ENCODE data around the gene NAA16. TPM values are rescaled to one million over a fixed set of nuclear protein-coding genes. Genes with fewer than 3 reads are reported as not detected.

The NAA16 gene
- total RNA-seq, 4 donors from 2014 or later = 13.8 to 22.0 (median 14.9) TPM

DNA sequence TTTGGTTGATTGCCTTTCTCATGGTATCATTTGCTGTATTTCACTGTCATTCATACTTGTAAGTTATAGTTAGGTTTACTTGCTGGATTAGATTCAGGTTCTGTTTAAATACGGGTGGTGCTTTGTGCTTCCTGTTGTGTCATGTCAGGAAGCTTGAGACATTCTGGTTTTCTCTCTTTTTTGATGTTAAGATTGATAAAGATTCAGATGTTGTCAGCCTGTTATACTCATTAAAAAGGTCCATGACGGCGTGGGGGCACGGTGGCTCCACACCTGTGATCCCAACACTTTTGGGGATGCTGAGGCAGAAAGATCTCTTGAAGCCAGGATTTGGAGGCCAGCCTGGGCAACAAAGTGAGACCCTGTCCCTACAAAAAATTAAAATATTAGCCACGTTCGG, 45.7 kb downstream of the NAA16 start:
- Histone ChIP-seq H3K4me3 (no peak overlapping the region), H3K4me1 (no peaks in the 10 kb centered on the region), H3K27me3 (no peaks in the 10 kb centered on the region), H3K27ac (replicated peaks in 1 of 4) (no peak overlapping the region), H3K9me3 (no peaks in the 10 kb centered on the region), H3K36me3 (peaks cover 1 to 62% (median 25%) of the 10 kb centered on the region in 4 donors)
- no peak for TF ChIP-seq POLR2A (IDR thresholded peaks at IDR 0.05; ENCODE audit: low read depth)
- TF ChIP-seq EP300 (IDR thresholded peaks at IDR 0.05) = no peak
- TF ChIP-seq, protein P1, sequence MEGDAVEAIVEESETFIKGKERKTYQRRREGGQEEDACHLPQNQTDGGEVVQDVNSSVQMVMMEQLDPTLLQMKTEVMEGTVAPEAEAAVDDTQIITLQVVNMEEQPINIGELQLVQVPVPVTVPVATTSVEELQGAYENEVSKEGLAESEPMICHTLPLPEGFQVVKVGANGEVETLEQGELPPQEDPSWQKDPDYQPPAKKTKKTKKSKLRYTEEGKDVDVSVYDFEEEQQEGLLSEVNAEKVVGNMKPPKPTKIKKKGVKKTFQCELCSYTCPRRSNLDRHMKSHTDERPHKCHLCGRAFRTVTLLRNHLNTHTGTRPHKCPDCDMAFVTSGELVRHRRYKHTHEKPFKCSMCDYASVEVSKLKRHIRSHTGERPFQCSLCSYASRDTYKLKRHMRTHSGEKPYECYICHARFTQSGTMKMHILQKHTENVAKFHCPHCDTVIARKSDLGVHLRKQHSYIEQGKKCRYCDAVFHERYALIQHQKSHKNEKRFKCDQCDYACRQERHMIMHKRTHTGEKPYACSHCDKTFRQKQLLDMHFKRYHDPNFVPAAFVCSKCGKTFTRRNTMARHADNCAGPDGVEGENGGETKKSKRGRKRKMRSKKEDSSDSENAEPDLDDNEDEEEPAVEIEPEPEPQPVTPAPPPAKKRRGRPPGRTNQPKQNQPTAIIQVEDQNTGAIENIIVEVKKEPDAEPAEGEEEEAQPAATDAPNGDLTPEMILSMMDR (IDR thresholded peaks at IDR 0.05) = no peak
- TF ChIP-seq POLR2AphosphoS5 (IDR thresholded peaks at IDR 0.05) = no peak
- 85% methylated on average over 6 of the region's 6 CpGs for WGBS
- DNase-seq (ENCODE audit: extremely low spot score) = no peak
- intact Hi-C loops (cut with DNase I) = loop anchor here (10.0 kb wide), 1 partner anchor 748 kb away; no protein-coding TSS in a partner anchor

DNA sequence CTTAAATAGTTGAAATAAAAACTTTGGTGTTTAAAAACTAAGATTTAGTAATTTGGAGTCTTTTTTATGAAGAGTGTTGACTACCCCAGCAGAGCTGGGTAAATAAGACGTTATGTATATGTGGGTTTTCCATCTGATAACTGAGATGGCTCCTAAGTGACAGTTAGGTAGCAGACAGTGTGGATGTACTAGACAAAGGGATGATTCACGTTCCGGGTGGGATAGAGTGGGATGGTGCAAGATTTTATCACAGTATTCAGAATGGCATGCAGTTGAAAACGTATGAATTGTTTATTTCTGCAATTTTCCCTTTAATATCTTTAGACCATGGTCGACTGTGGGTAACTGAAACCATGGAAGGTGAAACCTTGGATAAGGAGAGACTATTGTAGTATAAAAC, 50.4 kb downstream of the NAA16 start:
- intact Hi-C loops (cut with DNase I) = no loop called here
- H3K36me3 ChIP-seq = peaks cover 14 to 85% (median 50%) of the 10 kb centered on the region in 4 donors
- 57% methylated on average over 5 of the region's 5 CpGs for WGBS
- no peaks in the 10 kb centered on the region for H3K9me3 ChIP-seq
- no peaks in the 10 kb centered on the region for H3K27me3 ChIP-seq
- no peak for DNase-seq (ENCODE audit: extremely low spot score)
- H3K4me3 ChIP-seq = no peak overlapping the region
- TF ChIP-seq POLR2AphosphoS5 (IDR thresholded peaks at IDR 0.05) (no peak), EP300 (IDR thresholded peaks at IDR 0.05) (no peak), POLR2A (IDR thresholded peaks at IDR 0.05; ENCODE audit: low read depth) (no peak)
- TF ChIP-seq, protein P1 (IDR thresholded peaks at IDR 0.05) = no peak
- H3K27ac ChIP-seq (replicated peaks in 1 of 4) = no peak overlapping the region
- H3K4me1 ChIP-seq = no peaks in the 10 kb centered on the region

DNA sequence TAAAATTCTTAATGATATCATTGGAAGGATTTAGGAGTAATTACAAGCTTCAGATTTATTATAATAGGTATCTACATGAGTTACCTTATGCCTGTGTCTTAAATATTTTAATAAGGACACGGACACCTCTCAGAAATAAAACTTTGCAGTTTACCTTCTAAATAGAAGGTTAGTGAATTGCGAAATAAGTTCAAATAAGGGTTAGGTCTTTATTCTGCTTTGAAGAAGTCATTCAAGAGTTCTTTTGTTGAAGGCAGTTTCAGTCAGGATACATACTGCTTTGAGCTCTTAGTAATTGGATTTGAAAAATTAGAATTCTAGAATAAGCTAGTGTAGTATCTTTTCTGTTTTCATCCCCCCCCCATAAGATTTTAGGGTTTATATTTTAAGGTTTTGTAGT, 53.0 kb downstream of the NAA16 start:
- no peaks in the 10 kb centered on the region for H3K4me1 ChIP-seq
- no peak overlapping the region for H3K4me3 ChIP-seq
- TF ChIP-seq EP300 (IDR thresholded peaks at IDR 0.05) (no peak), POLR2AphosphoS5 (IDR thresholded peaks at IDR 0.05) (no peak), POLR2A (IDR thresholded peaks at IDR 0.05; ENCODE audit: low read depth) (no peak)
- TF ChIP-seq, protein P1 (IDR thresholded peaks at IDR 0.05) = no peak
- no peaks in the 10 kb centered on the region for H3K27me3 ChIP-seq
- no peak for DNase-seq (ENCODE audit: extremely low spot score)
- intact Hi-C loops (cut with DNase I) = no loop called here
- H3K9me3 ChIP-seq = no peaks in the 10 kb centered on the region
- 94% methylated on average over 2 of the region's 2 CpGs for WGBS
- H3K27ac ChIP-seq (replicated peaks in 1 of 4) = no peak overlapping the region
- H3K36me3 ChIP-seq = peaks cover 14 to 89% (median 51%) of the 10 kb centered on the region in 4 donors

DNA sequence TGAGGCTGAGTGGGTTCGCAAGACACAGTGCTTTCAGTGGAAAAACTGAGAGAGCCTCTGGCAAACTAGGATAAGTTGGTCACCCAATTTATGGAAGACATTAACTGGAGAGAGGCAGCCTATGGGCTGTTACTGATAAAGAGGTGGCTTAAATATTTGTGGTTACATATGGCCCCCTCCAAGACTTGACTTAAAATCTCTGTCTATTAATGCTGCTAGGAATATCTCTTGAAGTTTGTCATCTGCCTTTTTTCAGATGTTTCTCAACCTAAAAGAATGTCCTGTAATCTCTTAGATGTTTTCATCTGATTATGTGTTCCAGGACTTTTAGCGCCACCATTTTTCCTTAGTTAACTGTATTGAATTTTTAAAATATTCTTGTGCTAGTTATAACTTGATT, 54.6 kb downstream of the NAA16 start:
- TF ChIP-seq POLR2AphosphoS5 (IDR thresholded peaks at IDR 0.05) (no peak), POLR2A (IDR thresholded peaks at IDR 0.05; ENCODE audit: low read depth) (no peak), EP300 (IDR thresholded peaks at IDR 0.05) (no peak)
- TF ChIP-seq, protein P1 (IDR thresholded peaks at IDR 0.05) = no peak
- Histone ChIP-seq H3K9me3 (no peaks in the 10 kb centered on the region), H3K4me1 (no peaks in the 10 kb centered on the region), H3K27me3 (no peaks in the 10 kb centered on the region), H3K4me3 (no peak overlapping the region), H3K36me3 (peaks cover 18 to 87% (median 57%) of the 10 kb centered on the region in 4 donors), H3K27ac (replicated peaks in 1 of 4) (no peak overlapping the region)
- intact Hi-C loops (cut with DNase I) = no loop called here
- 97% methylated on average over 2 of the region's 2 CpGs for WGBS
- no peak for DNase-seq (ENCODE audit: extremely low spot score)

DNA sequence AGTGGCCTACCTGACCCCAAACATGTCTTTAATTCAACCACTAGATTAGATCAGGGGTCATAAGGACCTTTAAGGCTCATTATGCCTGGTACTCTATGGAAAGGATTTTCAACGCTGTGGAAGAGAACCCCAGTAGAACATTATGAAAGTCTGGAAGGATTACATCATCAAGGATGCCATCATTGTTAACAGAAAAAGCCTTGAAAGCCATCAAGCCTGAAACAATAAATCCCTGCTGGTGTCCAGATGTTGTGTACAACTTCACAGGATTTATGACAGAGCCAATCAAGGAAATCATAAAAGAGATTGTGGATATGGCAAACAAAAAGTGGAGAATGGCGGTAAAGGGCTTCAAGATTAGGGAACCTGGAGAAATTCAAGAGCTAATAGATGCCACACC, 59.7 kb downstream of the NAA16 start:
- Histone ChIP-seq H3K4me1 (no peaks in the 10 kb centered on the region), H3K4me3 (no peak overlapping the region), H3K36me3 (peaks cover 28 to 80% (median 54%) of the 10 kb centered on the region in 4 donors), H3K9me3 (no peaks in the 10 kb centered on the region), H3K27ac (replicated peaks in 1 of 4) (no peak overlapping the region), H3K27me3 (no peaks in the 10 kb centered on the region)
- 87% methylated on average over 2 of the region's 2 CpGs for WGBS
- intact Hi-C loops (cut with DNase I) = no loop called here
- no peak for DNase-seq (ENCODE audit: extremely low spot score)
- TF ChIP-seq, protein P1 (IDR thresholded peaks at IDR 0.05) = no peak
- TF ChIP-seq EP300 (IDR thresholded peaks at IDR 0.05) = no peak
- TF ChIP-seq POLR2A (IDR thresholded peaks at IDR 0.05; ENCODE audit: low read depth) = no peak
- TF ChIP-seq POLR2AphosphoS5 (IDR thresholded peaks at IDR 0.05) = no peak
